AG09319 (cell line): ENCODE data around the gene C10orf105.

Experiments used
- DNase-seq: peaks from one replicate; pipeline ENCODE4 v3.0.0-alpha.2; 2010; ENCODE audit warnings: low read depth; ENCODE audit errors: extremely low read depth
- CTCF ChIP-seq: IDR thresholded peaks from 2 replicates; pipeline ENCODE4 v1.5.1; 2011; ENCODE audit warnings: low read depth, mild to moderate bottlenecking, inconsistent platforms, low read length, moderate library complexity

C10orf105 gene

GRCh38 chr10:71714592-71714991 lies 5.0 kb downstream of the C10orf105 start:
- DNase-seq: no peak
- TF ChIP-seq CTCF: no peak

- DNase-seq: no peak
- TF ChIP-seq CTCF: no peak
Observed at GRCh38 chr10:71714031-71714410, 5.6 kb downstream of the C10orf105 start.

- TF ChIP-seq CTCF: peak; percentile 46
- DNase-seq: peak; percentile 83
Observed at GRCh38 chr10:71713135-71714030, 6.2 kb downstream of the C10orf105 start.

GRCh38 chr10:71712572-71713134 lies 6.9 kb downstream of the C10orf105 start:
- no peak for TF ChIP-seq CTCF
- no peak for DNase-seq

- DNase-seq: no peak
- no peak for TF ChIP-seq CTCF
Observed at GRCh38 chr10:71712170-71712569, 7.4 kb downstream of the C10orf105 start.

- TF ChIP-seq CTCF: no peak
- DNase-seq: no peak
Observed at GRCh38 chr10:71711052-71711623, 8.4 kb downstream of the C10orf105 start.

GRCh38 chr10:71710519-71710918 lies 9.1 kb downstream of the C10orf105 start:
- no peak for TF ChIP-seq CTCF
- DNase-seq: no peak
